ENCODE data around the gene RABGAP1L. TPM values are rescaled to one million over a fixed set of nuclear protein-coding genes. Genes with fewer than 3 reads are reported as not detected.

RABGAP1L gene
- total and polyA plus RNA-seq, 4 donors, result 4.8 to 53.5 (median 18.8) TPM

DNA sequence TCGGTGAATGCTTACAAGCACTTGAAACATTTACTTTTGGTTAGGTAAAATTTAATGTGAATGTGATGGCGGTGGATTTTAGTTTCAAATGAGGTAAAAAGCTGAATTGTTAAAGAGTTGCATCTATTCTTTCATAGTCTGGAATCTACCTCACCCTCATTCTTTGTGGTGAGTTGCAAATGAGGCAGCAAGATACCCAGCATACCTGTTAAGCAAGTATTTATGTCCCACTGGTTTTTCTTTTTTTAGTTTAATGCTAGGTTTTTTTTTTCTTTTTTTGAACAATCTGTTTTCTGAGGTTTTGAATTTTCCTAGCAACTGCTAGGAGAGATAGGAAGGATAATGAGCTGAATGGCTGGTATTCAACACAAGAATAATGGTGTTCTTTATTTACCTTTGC lies 712.6 kb downstream of the RABGAP1L start:
- Histone ChIP-seq H3K27ac (ENCODE audit: low read depth in 1 of 2, low read length in 2 of 2) (no peak overlapping the region), H3K9ac (ENCODE audit: low read depth in 1 of 2, low read length in 2 of 2) (no peak overlapping the region), H3K4me1 (ENCODE audit: control insufficient read depth in 4 of 4, insufficient read depth in 4 of 4, low read length in 3 of 4) (peaks cover 0 to 12% (median 8%) of the 10 kb centered on the region in 4 donors), H3K36me3 (ENCODE audit: control insufficient read depth in 4 of 4, insufficient read depth in 3 of 4, low read depth in 1 of 4, low read length in 3 of 4) (no peaks in the 10 kb centered on the region), H3K4me3 (ENCODE audit: low read depth in 1 of 3, low read length in 3 of 3) (no peak overlapping the region), H3K9me3 (ENCODE audit: control insufficient read depth in 4 of 4, low read length in 3 of 4) (no peaks in the 10 kb centered on the region), H3K27me3 (ENCODE audit: control insufficient read depth in 4 of 4, insufficient read depth in 4 of 4, low read length in 3 of 4) (no peaks in the 10 kb centered on the region)
- WGBS, result 89% methylated on average over 2 of the region's 2 CpGs
- TF ChIP-seq YY1 (IDR thresholded peaks at IDR 0.05), result no peak
- TF ChIP-seq, protein P1, sequence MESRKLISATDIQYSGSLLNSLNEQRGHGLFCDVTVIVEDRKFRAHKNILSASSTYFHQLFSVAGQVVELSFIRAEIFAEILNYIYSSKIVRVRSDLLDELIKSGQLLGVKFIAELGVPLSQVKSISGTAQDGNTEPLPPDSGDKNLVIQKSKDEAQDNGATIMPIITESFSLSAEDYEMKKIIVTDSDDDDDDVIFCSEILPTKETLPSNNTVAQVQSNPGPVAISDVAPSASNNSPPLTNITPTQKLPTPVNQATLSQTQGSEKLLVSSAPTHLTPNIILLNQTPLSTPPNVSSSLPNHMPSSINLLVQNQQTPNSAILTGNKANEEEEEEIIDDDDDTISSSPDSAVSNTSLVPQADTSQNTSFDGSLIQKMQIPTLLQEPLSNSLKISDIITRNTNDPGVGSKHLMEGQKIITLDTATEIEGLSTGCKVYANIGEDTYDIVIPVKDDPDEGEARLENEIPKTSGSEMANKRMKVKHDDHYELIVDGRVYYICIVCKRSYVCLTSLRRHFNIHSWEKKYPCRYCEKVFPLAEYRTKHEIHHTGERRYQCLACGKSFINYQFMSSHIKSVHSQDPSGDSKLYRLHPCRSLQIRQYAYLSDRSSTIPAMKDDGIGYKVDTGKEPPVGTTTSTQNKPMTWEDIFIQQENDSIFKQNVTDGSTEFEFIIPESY (IDR thresholded peaks at IDR 0.05), result no peak
- TF ChIP-seq HNF4G (IDR thresholded peaks at IDR 0.05), result no peak
- TF ChIP-seq, protein P2, sequence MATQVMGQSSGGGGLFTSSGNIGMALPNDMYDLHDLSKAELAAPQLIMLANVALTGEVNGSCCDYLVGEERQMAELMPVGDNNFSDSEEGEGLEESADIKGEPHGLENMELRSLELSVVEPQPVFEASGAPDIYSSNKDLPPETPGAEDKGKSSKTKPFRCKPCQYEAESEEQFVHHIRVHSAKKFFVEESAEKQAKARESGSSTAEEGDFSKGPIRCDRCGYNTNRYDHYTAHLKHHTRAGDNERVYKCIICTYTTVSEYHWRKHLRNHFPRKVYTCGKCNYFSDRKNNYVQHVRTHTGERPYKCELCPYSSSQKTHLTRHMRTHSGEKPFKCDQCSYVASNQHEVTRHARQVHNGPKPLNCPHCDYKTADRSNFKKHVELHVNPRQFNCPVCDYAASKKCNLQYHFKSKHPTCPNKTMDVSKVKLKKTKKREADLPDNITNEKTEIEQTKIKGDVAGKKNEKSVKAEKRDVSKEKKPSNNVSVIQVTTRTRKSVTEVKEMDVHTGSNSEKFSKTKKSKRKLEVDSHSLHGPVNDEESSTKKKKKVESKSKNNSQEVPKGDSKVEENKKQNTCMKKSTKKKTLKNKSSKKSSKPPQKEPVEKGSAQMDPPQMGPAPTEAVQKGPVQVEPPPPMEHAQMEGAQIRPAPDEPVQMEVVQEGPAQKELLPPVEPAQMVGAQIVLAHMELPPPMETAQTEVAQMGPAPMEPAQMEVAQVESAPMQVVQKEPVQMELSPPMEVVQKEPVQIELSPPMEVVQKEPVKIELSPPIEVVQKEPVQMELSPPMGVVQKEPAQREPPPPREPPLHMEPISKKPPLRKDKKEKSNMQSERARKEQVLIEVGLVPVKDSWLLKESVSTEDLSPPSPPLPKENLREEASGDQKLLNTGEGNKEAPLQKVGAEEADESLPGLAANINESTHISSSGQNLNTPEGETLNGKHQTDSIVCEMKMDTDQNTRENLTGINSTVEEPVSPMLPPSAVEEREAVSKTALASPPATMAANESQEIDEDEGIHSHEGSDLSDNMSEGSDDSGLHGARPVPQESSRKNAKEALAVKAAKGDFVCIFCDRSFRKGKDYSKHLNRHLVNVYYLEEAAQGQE (IDR thresholded peaks at IDR 0.05), result no peak
- TF ChIP-seq RAD21 (IDR thresholded peaks at IDR 0.05), result no peak
- no peak for TF ChIP-seq EGR1 (IDR thresholded peaks at IDR 0.05; ENCODE audit: low read depth in 2 of 2)
- no peak for DNase-seq (ENCODE audit: low spot score)

DNA sequence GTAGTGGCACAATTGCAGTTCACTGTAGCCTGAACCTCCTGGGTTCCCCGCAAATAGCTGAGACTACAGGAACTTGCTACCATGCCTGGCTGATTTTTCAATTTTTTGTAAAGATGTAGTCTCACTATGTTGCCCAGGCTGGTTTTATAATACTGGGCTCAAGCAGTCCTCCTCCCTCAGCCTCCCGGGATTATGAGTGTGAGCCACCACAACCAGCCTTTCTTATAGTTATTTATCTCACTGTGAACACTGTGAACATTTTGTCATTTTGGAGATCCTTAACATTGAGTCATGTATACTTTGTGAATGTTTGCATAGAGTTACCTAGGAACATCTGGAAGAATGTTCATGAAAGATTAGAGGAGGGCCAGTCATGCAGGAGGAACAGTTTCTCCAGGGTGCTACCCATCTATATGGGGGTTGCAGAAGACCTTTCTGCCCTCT lies 713.3 kb downstream of the RABGAP1L start:
- no peak for DNase-seq (ENCODE audit: low spot score)
- Histone ChIP-seq H3K27me3 (ENCODE audit: control insufficient read depth in 4 of 4, insufficient read depth in 4 of 4, low read length in 3 of 4) (no peaks in the 10 kb centered on the region), H3K4me1 (ENCODE audit: control insufficient read depth in 4 of 4, insufficient read depth in 4 of 4, low read length in 3 of 4) (peaks cover 1 to 12% (median 8%) of the 10 kb centered on the region in 4 donors), H3K9ac (ENCODE audit: low read depth in 1 of 2, low read length in 2 of 2) (no peak overlapping the region), H3K36me3 (ENCODE audit: control insufficient read depth in 4 of 4, insufficient read depth in 3 of 4, low read depth in 1 of 4, low read length in 3 of 4) (no peaks in the 10 kb centered on the region), H3K9me3 (ENCODE audit: control insufficient read depth in 4 of 4, low read length in 3 of 4) (no peaks in the 10 kb centered on the region), H3K27ac (ENCODE audit: low read depth in 1 of 2, low read length in 2 of 2) (no peak overlapping the region), H3K4me3 (ENCODE audit: low read depth in 1 of 3, low read length in 3 of 3) (no peak overlapping the region)
- 98% methylated on average over 2 of the region's 2 CpGs for WGBS
- TF ChIP-seq, protein P1 (IDR thresholded peaks at IDR 0.05), result no peak
- TF ChIP-seq, protein P3, sequence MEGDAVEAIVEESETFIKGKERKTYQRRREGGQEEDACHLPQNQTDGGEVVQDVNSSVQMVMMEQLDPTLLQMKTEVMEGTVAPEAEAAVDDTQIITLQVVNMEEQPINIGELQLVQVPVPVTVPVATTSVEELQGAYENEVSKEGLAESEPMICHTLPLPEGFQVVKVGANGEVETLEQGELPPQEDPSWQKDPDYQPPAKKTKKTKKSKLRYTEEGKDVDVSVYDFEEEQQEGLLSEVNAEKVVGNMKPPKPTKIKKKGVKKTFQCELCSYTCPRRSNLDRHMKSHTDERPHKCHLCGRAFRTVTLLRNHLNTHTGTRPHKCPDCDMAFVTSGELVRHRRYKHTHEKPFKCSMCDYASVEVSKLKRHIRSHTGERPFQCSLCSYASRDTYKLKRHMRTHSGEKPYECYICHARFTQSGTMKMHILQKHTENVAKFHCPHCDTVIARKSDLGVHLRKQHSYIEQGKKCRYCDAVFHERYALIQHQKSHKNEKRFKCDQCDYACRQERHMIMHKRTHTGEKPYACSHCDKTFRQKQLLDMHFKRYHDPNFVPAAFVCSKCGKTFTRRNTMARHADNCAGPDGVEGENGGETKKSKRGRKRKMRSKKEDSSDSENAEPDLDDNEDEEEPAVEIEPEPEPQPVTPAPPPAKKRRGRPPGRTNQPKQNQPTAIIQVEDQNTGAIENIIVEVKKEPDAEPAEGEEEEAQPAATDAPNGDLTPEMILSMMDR (IDR thresholded peaks at IDR 0.05; ENCODE audit: low read depth, low read length, missing input control), result no peak
- TF ChIP-seq FOXA2 (IDR thresholded peaks at IDR 0.05) (no peak), NR2F2 (IDR thresholded peaks at IDR 0.05) (no peak), GABPA (IDR thresholded peaks at IDR 0.05 in 1 of 2, conservative IDR thresholded peaks at IDR 0.05 in 1 of 2) (no peak), FOXA1 (IDR thresholded peaks at IDR 0.05) (no peak), EGR1 (IDR thresholded peaks at IDR 0.05; ENCODE audit: low read depth in 2 of 2) (no peak), HNF4G (IDR thresholded peaks at IDR 0.05) (no peak), SP1 (IDR thresholded peaks at IDR 0.05) (no peak), YY1 (IDR thresholded peaks at IDR 0.05) (no peak), RXRA (IDR thresholded peaks at IDR 0.05) (no peak), JUND (IDR thresholded peaks at IDR 0.05) (no peak)
- TF ChIP-seq, protein P4, sequence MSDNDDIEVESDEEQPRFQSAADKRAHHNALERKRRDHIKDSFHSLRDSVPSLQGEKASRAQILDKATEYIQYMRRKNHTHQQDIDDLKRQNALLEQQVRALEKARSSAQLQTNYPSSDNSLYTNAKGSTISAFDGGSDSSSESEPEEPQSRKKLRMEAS (IDR thresholded peaks at IDR 0.05), result no peak
- TF ChIP-seq, protein P5, sequence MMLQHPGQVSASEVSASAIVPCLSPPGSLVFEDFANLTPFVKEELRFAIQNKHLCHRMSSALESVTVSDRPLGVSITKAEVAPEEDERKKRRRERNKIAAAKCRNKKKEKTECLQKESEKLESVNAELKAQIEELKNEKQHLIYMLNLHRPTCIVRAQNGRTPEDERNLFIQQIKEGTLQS (IDR thresholded peaks at IDR 0.05), result no peak

All from liver (tissue), 9 donors.